Adipose tissue (tissue), 3 donors: ENCODE measurements around the gene YIF1B. TPM values are rescaled to one million over a fixed set of nuclear protein-coding genes. Genes with fewer than 3 reads are reported as not detected.
"Not testable (repeated sequence)": the region's sequence is repeated elsewhere in the genome, so short reads cannot be mapped to it uniquely, and the experiment has no call there.

Experiments
- H3K27ac ChIP-seq: one replicate; pipeline ENCODE4 v1.5.1; 2013; ENCODE audit warnings: low read depth, low read length
- WGBS, 3 donors: extraction: QIAGEN DNeasy Blood & Tissue Kit; methylation state at CpG; one replicate each; pipeline ENCODE4 v1.1.7; 2013; 5-methylcytosine and 5-hydroxymethylcytosine counted together
- polyA plus RNA-seq, 3 donors: library from polyadenylated mRNA; stranded (reverse); fragments of 200-250 nt; gene quantifications; one replicate each; pipeline ENCODE4 v1.2.3, GENCODE V29; 2013
- donor health status: healthy with polysubstance abuse.
- donor health status: Bipolar disorder and iron deficiency.
- donor health status: healthy.

Gene YIF1B, protein sequence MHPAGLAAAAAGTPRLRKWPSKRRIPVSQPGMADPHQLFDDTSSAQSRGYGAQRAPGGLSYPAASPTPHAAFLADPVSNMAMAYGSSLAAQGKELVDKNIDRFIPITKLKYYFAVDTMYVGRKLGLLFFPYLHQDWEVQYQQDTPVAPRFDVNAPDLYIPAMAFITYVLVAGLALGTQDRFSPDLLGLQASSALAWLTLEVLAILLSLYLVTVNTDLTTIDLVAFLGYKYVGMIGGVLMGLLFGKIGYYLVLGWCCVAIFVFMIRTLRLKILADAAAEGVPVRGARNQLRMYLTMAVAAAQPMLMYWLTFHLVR
- 10 to 100 TPM; 27.7 to 59.7 (median 28.3) TPM for polyA plus RNA-seq

DNA sequence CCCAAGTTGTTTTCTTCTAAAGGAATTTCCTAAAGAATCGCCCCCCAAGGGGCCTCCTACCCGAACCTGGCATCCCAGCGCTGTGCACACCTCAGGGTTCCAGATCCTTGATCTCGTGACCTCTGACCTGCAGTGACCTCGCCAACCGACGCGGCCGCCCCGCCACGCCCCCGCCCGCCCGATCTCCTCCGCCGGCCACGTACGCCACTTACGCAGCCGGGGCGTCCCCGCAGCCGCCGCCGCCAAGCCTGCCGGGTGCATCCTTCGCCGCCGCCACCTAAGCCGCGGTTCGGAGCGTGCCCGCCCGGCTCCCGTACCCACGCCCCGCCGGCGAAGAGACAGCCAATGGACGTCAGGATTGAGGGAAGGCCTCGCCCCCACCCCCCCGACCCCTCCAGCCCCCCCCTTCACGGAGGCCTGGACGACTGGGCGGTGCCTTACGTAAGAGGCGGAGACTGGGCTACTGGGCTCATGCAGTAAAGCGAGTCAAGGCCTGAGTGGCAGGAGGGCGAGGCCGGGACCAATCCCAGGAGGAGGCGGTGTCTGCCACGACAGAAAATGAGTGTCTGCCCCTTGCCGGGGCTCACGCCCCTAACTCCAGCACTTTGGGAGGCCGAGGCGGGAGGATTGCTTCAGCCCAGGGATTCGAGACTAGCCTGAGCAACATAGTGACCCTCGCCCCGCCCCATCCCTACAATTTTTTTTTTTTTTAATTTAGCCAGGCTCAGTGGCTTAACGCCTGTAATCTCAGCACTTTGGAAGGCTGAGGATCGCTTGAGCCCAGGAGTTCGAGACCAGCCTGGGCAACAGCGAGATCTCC is at the start of gene YIF1B:
TSS of gene YIF1B (minus strand) at position 291 of the 820 bp plus-strand sequence. CDS start at position 261, 30 bp downstream.
- WGBS, 3 donors, result 0 to 1% (median 1%) methylated on average over 64 of the region's 64 CpGs
- no peak within 1 kb of the TSS for H3K27ac ChIP-seq

DNA sequence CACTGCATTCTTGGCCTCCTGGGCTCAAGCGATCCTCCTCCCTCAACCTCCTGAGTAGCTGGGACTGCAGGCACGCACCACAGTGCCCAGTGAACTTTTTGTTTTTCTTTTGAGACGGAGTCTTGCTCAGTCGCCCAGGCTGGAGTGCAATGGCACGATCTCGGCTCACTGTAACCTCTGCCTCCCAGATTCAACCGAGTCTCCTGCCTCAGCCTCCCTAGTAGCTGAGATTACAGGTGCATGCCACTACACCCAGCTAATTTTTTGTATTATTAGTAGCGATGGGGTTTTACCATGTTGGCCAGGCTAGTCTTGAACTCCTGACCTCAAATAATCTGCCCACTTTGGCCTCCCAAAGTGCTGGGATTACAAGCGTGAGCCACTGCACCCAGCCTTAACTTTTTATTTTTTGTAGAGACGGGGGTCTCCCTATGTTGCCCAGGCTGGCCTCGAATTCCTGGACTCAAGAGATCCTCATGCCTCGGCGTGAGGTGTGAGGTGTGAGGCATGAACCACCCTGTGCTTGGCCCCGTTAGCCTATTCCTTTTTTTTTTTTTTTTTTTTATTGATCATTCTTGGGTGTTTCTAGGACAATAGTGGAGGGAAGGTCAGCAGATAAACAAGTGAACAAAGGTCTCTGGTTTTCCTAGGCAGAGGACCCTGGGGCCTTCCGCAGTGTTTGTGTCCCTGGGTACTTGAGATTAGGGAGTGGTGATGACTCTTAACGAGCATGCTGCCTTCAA is 47.4 kb upstream of the YIF1B start:
- 65 to 84% (median 83%) methylated on average over 14 to 15 of the region's 16 CpGs for whole genome bisulfite sequencing, 3 donors

DNA sequence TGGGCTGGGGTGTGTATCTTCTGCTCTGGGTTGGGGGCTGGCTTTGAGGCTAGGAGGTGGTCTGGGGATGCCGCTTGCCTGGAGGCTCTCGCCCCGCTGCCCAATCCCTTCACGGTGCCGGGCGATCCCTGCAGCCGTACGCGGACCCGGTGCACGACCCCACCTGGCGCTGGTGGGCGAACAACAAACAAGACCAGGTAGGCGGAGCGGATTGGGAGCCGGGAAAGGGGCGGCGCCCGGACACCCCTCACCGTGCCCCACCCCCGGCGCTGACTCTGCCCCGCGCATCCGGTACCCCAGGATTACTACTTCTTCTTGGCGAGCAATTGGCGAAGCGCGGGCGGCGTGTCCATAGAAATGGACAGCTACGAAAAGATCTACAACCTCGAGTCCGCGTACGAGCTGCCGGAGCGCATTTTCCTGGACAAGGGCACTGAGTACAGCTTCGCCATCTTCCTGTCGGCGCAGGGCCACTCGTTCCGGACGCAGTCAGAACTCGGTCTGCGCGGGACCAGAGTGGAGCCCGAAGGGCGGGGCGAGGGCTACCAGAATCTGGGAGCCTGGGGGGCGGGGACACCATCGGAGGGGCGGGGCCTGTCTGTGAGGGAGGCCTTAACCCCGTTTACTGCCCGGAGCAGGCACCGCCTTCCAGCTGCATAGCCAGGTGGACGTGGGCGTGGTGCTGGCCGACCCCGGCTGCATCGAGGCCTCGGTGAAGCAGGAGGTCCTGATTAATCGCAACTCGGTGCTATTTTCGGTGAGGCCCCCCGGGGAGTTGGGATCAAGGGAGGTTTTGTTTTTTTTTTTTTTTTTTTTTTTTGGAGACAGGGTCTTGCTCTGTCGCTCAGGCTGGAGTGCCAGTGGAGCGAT is 46.6 kb upstream of the YIF1B start:
- 1 to 2% (median 2%) methylated on average over 59 to 68 of the region's 68 CpGs for WGBS, 3 donors
- H3K27ac ChIP-seq, result no peak overlapping the region

More for the DNA sequence above, 47.4 kb upstream of the YIF1B start:
- H3K27ac ChIP-seq, result not testable (repeated sequence)

DNA sequence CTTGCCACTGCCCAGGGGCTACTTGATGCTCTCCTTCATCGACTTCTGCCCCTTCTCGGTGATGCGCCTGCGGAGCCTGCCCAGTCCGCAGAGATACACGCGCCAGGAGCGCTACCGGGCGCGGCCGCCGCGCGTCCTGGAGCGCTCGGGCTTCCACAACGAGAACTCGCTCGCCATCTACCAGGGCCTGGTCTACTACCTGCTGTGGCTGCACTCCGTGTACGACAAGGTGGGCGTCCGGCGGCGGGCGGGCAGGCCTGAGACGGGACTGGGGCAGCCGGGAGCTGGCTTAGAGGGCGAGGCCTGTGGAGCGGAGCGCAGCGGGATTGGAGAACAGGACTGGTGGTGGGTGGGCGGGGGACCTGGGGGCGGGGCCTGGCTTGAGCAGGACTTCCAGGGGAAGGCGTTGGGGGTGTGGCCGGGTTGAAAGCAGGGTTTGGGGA is 45.9 kb upstream of the YIF1B start:
- no peak overlapping the region for H3K27ac ChIP-seq

DNA sequence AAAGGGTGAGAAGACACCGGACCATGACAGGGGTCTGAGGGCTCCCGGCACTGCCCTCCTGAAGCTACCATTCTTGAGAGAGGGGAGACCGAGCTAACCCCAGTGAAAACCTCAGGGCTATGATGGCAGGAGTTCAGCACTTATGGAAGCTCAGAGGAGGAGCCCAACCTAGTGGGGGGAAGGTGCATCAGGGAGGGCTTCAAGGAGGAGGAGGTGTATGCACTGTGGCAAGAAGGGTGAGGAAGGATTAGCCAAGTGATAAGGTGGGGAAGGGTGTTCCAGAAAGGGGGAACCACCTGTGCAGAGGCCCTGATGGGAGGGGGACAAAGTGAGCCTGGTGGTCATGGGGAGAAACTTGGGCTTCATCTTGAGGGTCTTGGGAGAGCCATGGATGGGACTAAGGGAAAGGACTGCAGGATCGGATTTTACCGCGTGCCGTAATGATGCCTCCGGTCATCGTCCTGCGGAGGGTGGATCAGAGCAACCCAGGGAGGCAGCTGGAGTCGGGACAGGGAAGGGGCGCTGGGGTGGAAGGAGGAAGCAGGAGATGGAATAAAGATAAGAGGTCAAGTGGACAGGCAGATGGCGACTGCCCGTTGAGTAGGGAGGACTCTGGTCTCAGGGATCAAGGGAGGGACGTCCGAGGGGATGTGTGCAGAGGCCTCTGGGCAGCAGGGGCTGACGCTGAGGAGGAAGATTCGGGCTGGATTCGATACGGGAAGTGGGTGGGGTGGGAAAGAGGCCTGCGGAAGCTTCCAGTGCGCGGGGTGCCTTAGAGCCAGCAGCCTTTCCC is 45.3 kb upstream of the YIF1B start:
- 13 to 25% (median 25%) methylated on average over 19 to 23 of the region's 23 CpGs for WGBS, 3 donors
- no peak overlapping the region for H3K27ac ChIP-seq

More for the DNA sequence above, 45.9 kb upstream of the YIF1B start:
- 0 to 1% (median 1%) methylated on average over 32 to 37 of the region's 37 CpGs for WGBS, 3 donors

DNA sequence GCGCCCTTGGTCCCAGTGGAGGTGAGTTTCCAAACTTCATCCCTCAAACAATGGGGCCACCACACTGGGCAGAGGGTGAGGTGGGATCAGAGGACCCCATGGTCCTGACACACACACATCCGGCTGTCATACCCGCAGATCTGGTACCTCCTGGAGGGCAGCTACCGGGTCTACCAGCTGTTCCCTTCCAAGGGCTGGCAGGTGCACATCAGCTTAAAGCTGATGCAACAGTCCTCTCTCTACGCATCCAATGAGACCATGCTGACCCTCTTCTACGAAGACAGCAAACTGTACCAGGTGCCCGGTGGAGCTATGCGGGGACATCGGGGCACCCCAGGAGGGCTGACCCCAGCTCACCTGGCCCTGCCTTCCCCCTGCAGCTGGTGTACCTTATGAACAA is 44.6 kb upstream of the YIF1B start:
- 69 to 82% (median 79%) methylated on average over 9 of the region's 9 CpGs for WGBS, 3 donors
- no peak overlapping the region for H3K27ac ChIP-seq

DNA sequence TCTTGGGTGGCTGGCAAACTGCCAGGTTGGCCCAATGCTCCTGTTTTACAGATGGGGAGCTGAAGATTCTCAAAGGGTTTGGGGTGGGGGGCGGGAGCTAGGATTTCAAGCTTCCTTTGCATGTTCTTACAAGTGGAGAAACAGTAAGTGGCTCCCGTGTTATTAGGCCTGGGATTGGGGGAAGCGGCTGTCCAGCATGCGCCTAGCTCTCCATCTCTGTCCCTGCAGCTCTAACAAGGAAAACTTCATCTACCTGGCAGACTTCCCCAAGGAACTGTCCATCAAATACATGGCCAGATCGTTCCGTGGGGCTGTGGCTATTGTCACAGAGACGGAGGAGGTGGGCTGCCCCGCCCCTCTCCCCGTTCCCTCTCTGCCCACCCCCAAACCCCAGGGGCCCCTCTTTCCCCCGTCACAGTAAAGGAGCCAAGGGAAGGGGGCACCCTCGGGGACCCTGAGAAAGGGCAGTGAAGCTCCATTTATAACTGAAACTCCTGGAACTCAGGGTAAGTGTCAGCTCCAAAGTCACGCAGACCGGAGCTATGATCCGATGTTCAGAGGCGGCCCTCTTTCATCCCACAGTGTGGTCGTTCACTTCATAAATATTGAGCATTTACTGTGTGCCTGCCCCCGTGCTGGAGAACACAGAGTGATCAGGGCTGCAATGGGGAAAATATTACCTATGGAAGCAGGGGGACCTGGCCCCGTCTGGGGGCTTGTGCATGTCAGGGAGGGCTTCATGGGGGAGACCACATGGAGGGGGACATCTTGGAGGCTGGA is 43.7 kb upstream of the YIF1B start:
- 44 to 54% (median 51%) methylated on average over 18 of the region's 18 CpGs for WGBS, 3 donors

DNA sequence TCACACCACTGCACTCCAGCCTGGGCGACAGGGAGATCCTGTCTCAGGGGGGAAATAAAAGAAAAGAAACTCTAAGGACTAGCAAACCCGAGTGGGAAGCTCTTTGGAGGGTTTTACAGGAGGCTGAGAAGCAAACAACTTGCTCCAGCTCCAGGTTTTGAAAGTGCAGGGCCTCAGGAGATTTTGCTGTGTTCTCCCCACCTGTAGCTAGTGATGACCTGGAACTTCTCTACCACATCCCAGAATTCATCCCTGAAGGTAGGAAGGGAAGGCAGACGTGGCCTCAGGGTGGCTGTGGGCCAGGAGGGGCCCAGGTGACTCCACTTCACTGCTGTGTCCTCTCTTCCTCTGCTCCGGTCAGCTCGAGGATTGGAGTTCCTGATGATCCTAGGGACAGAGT is 42.3 kb upstream of the YIF1B start:
- WGBS, 3 donors, result 29 to 37% (median 37%) methylated on average over 5 of the region's 5 CpGs
- no peak overlapping the region for H3K27ac ChIP-seq

More for the DNA sequence above, 43.7 kb upstream of the YIF1B start:
- no peak overlapping the region for H3K27ac ChIP-seq

DNA sequence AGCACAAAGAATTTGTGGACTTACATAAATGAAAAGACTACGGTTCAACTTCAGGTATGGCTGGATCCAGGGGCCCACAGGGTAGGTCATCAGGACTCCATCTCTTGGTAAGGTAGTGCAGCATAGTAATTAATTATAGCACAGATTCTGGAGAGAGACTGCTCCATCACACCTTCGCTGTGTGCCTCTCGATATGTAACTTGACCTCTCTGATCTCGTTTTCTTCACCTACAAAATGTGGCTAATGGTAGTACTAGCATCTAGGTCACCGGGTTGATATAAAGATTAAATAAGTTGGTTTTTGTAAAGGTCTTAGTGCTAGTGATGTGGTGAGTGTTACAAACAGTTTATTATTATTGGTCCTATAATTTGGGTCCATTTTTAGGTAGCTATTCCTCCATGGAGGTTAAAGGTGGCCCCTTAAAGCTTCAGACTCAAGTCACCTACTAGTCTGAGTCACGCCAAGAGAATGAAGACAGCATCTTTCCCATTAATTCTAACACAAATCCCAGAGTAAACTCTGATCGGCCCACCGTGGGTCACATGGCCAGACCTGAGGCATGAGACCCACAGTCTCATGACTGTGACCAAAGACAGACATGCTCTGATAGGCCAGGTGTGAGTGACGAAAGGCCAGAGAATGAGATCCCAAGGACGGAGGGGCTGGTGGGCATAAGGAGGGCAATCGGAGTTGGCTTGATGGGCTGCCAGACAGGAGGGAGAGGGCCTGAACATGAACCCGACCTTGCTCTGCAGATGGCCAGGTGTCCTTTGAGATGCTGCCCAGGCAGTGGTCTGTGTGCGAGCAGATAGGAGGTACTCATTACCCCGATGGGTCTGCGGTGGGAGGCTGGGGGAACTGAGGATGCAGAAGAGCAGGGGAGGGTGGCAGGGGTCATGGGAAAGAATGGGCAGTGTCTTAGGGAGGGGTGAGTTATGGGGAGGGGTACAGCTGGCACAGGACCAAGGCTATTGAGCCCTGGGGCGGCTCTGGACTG is 40.3 kb upstream of the YIF1B start:
- 63 to 80% (median 79%) methylated on average over 16 of the region's 16 CpGs for WGBS, 3 donors

DNA sequence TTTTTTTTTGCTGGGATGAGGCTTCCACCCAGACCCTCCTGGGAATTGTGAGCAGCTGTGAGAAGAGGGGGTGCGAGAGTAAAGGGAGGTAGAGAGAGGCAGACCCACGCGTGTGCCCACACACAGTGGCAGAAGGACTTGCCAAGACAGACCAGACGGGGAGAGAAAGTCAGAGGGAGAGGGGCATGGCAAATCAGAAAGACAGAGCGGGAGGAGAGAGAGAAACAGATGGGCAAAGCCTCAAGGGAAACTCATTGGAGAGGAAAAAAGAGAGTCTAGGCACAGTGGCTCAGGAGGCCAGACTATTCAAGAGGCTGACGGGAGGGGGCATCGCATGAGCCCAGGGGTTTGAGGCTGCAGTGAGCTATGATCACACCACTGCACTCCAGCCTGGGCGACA is 36.9 kb upstream of the YIF1B start:
- no peak overlapping the region for H3K27ac ChIP-seq
- WGBS, 3 donors, result 68 to 80% (median 68%) methylated on average over 8 of the region's 8 CpGs

More for the DNA sequence above, 40.3 kb upstream of the YIF1B start:
- no peak overlapping the region for H3K27ac ChIP-seq

DNA sequence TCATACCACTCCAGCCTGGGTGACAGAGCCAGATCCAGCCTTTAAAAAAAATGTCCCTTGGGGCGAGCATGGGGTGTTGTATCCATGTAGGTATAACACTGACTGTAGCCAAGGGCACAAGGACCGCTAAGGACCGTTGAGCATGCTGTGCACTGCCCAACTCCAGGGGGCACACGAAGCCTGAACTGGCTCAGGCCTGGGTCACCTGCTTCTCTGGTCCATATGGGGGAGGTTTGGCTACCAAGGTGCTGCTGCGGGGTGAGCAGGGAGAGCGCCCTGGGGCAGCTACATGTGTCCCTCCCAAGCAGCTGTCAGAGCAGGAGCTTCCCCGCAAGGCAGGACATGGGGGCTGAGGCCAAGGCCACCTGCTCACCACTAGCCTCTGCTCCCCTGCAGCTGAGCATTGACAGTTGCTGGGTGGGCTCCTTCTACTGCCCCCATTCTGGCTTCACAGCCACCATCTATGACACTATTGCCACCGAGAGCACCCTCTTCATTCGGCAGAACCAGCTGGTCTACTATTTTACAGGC is 36.2 kb upstream of the YIF1B start:
- no peak overlapping the region for H3K27ac ChIP-seq
- 69 to 80% (median 76%) methylated on average over 9 of the region's 9 CpGs for WGBS, 3 donors

DNA sequence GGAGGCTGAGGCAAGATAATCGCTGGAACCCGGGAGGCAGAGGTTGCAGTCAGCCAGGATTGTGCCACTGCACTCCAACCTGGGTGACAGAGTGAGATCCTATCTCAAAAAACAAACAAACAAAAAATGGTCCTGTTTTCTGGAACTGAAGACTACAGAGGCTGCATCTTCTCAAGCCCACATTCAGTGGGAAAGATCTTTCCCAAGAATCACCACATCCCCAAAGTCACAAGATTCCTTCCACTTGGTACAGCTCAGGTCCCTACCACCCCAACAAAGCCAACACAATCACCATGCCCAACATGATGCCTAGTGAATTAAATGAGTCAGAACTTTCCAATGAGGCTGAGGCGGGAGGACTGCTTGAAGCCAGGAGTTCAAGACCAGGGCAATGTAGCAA is 35.1 kb upstream of the YIF1B start:
- H3K27ac ChIP-seq, result no peak overlapping the region
- WGBS, 3 donors, result 76 to 85% (median 77%) methylated on average over 3 of the region's 3 CpGs

DNA sequence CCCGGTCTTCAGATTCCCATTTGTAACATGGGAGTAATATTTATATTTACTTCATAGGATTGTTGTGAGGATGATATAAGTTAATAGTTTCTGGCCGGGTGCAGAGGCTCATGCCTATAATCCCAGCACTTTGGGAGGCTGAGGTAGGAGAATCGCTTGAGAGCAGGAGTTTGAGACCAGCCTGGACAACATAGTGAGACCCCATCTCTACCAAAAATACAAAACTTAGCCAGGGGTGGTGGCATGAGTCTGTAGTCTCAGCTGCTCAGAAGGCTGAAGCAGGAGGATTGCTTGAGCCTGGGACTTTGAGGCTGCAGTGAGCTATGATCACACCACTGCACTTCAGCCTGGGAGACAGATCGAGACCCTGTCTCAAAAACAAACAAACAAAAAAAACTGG is 31.1 kb upstream of the YIF1B start:
- H3K27ac ChIP-seq, result no peak overlapping the region
- WGBS, 3 donors, result 80 to 91% (median 87%) methylated on average over 4 of the region's 4 CpGs

DNA sequence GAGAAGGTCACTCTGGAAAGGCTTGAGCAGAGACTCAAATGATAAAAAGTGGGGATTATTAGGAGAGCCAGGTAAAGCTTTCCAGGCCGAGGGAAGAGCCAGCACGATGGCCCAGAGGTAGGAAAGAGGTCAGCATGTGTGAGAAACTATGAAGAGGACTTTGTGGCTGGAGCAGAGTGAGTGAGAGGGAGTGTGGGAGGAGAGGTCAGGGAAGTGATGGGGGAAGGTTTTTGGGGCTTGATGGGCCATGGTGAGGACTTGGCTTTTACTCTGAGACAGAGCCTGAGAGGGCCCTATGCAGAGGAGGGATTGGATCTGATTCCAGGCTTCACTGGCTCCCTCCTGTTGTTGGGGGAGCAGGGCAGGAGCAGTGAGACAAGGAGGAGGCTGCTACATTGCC is 25.2 kb upstream of the YIF1B start:
- no peak overlapping the region for H3K27ac ChIP-seq
- 79 to 97% (median 96%) methylated on average over 2 of the region's 2 CpGs for WGBS, 3 donors

DNA sequence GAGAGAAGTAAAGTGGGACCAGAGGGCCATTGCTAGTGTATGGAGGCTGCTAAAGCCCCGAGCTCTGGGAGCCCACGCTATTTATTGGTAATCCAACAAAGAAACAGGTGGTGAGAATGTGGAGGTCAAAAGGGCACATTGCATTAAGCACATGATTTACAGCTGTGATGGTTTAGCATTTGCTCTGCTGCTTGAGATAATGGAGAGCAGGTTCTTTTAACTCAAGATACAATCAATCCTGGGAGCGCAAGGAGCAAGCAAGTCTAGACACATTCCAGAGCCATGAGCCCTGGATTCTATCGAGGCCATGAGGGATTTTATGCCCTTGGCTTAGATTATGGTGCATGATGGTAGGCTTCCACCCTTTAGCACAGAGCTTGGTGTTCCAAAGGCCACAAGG is 23.3 kb upstream of the YIF1B start:
- WGBS, 3 donors, result 56 to 81% (median 80%) methylated on average over 4 of the region's 4 CpGs
- not testable (repeated sequence) for H3K27ac ChIP-seq
